HepG2 (cell line): ENCODE data around the gene THRA. TPM values are rescaled to one million over a fixed set of nuclear protein-coding genes. Genes with fewer than 3 reads are reported as not detected.

Source experiments
- ARNTL ChIP-seq: sonication (generic); formaldehyde crosslinking; IDR thresholded peaks from 2 replicates; pipeline ENCODE4 v1.4.0; 2020; ENCODE audit warnings: mild to moderate bottlenecking, missing genetic modification reagents
- FOXA1 ChIP-seq, 2 experiments: fragments of 450-650 bp in 1 of 2; sonication (generic) in 1 of 2; formaldehyde crosslinking in 1 of 2; IDR thresholded peaks; 2 replicates each; pipeline versions ENCODE4 v1.4.0 to v1.6.1; 2016 to 2020; ENCODE audit warnings: missing genetic modification reagents in 1 of 2
- JARID2 ChIP-seq: sonication (generic); formaldehyde crosslinking; IDR thresholded peaks from 2 replicates; pipeline ENCODE4 v1.8.1; 2023; ENCODE audit warnings: missing genetic modification reagents, inconsistent platforms; ENCODE audit not compliant: insufficient replicate concordance
- NFE2 ChIP-seq: sonication (generic); formaldehyde crosslinking; IDR thresholded peaks from 2 replicates; pipeline ENCODE4 v1.4.0; 2020; ENCODE audit warnings: missing genetic modification reagents
- NFE2L1 ChIP-seq: sonication (generic); formaldehyde crosslinking; IDR thresholded peaks from 2 replicates; pipeline ENCODE4 v1.4.0; 2020; ENCODE audit warnings: missing genetic modification reagents, mild to moderate bottlenecking, borderline replicate concordance
- PRMT3 ChIP-seq: sonication (generic); formaldehyde crosslinking; IDR thresholded peaks from 2 replicates; pipeline ENCODE4 v1.8.1; 2022; ENCODE audit warnings: low read depth, mild to moderate bottlenecking, moderate library complexity, missing genetic modification reagents, borderline replicate concordance
- REPIN1 ChIP-seq: sonication (generic); formaldehyde crosslinking; IDR thresholded peaks from 2 replicates; pipeline ENCODE4 v1.8.0; 2022; ENCODE audit warnings: missing genetic modification reagents, low read depth, mild to moderate bottlenecking, borderline replicate concordance
- SP5 ChIP-seq: IDR thresholded peaks from 2 replicates; pipeline ENCODE4 v1.6.1; 2016; ENCODE audit warnings: low read depth, borderline replicate concordance
- ZBTB7B ChIP-seq: sonication (generic); formaldehyde crosslinking; IDR thresholded peaks from 2 replicates; pipeline ENCODE4 v1.4.0; 2020; ENCODE audit warnings: missing genetic modification reagents
- ZFP41 ChIP-seq: sonication (generic); formaldehyde crosslinking; IDR thresholded peaks from 2 replicates; pipeline ENCODE4 v1.4.0; 2020; ENCODE audit warnings: mild to moderate bottlenecking, missing genetic modification reagents, borderline replicate concordance
- ZNF280B ChIP-seq: sonication (generic); formaldehyde crosslinking; IDR thresholded peaks from 2 replicates; pipeline ENCODE4 v1.5.0; 2020; ENCODE audit warnings: missing genetic modification reagents, mild to moderate bottlenecking, borderline replicate concordance
- ZNF550 ChIP-seq: sonication (generic); formaldehyde crosslinking; IDR thresholded peaks from 2 replicates; pipeline ENCODE4 v1.4.0; 2020; ENCODE audit warnings: mild to moderate bottlenecking, missing genetic modification reagents, borderline replicate concordance
- ZNF562 ChIP-seq: sonication (generic); formaldehyde crosslinking; IDR thresholded peaks from 2 replicates; pipeline ENCODE4 v1.8.0; 2022; ENCODE audit warnings: missing genetic modification reagents, borderline replicate concordance
- ZNF746 ChIP-seq: sonication (generic); formaldehyde crosslinking; IDR thresholded peaks from 2 replicates; pipeline ENCODE4 v1.8.0; 2022; ENCODE audit warnings: mild to moderate bottlenecking, missing genetic modification reagents
- ZSCAN9 ChIP-seq: IDR thresholded peaks from 2 replicates; pipeline ENCODE4 v1.6.1; 2016; ENCODE audit warnings: borderline replicate concordance
- polyA plus RNA-seq, 8 experiments: library from polyadenylated mRNA; depleted of rRNA in 3 of 8; stranded (reverse) in 7 of 8; unstranded in 1 of 8; fragments of >200 nt; fragmentation: Illumina TruSeq in 4 of 8; extraction: Trizol in 4 of 8; gene quantifications; 2 replicates each; pipeline versions ENCODE4 v1.2.1 to v1.2.3, GENCODE V29; 2011 to 2016; ENCODE audit warnings: low read depth in 4 of 8, missing spikeins in 1 of 8, mixed read lengths in 1 of 8; ENCODE audit not compliant: insufficient read depth in 1 of 8
- total RNA-seq, 5 experiments: library from RNA; depleted of rRNA; stranded (reverse); fragments of >200 nt; fragmentation: Illumina TruSeq; extraction: Trizol; gene quantifications; 2 replicates each; pipeline ENCODE4 v1.2.3, GENCODE V29; 2016; ENCODE audit warnings: low read depth in 1 of 5
- TF ChIP-seq, protein P1 (sequence below), 2 experiments: fragments of 450-650 bp in 1 of 2; sonication (generic) in 1 of 2; formaldehyde crosslinking in 1 of 2; IDR thresholded peaks; 2 replicates each; pipeline versions ENCODE4 v1.6.1 to v1.8.0; 2016 to 2022; ENCODE audit warnings: antibody characterized with exemption in 1 of 2, mild to moderate bottlenecking in 1 of 2, missing genetic modification reagents in 1 of 2
- TF ChIP-seq, protein P2 (sequence below): sonication (generic); formaldehyde crosslinking; IDR thresholded peaks from 2 replicates; pipeline ENCODE4 v1.4.0; 2020; ENCODE audit warnings: missing genetic modification reagents, borderline replicate concordance

Gene THRA
- total and polyA plus RNA-seq, 2 of the 13 experiments (the other 11 are each of a cell fraction or from before 2014, with no cell fraction given) = 8.0 to 9.9 TPM

GRCh38 chr17:40026816-40027613 is 35.8 kb upstream of the THRA start (continued):
- TF ChIP-seq, protein P1, sequence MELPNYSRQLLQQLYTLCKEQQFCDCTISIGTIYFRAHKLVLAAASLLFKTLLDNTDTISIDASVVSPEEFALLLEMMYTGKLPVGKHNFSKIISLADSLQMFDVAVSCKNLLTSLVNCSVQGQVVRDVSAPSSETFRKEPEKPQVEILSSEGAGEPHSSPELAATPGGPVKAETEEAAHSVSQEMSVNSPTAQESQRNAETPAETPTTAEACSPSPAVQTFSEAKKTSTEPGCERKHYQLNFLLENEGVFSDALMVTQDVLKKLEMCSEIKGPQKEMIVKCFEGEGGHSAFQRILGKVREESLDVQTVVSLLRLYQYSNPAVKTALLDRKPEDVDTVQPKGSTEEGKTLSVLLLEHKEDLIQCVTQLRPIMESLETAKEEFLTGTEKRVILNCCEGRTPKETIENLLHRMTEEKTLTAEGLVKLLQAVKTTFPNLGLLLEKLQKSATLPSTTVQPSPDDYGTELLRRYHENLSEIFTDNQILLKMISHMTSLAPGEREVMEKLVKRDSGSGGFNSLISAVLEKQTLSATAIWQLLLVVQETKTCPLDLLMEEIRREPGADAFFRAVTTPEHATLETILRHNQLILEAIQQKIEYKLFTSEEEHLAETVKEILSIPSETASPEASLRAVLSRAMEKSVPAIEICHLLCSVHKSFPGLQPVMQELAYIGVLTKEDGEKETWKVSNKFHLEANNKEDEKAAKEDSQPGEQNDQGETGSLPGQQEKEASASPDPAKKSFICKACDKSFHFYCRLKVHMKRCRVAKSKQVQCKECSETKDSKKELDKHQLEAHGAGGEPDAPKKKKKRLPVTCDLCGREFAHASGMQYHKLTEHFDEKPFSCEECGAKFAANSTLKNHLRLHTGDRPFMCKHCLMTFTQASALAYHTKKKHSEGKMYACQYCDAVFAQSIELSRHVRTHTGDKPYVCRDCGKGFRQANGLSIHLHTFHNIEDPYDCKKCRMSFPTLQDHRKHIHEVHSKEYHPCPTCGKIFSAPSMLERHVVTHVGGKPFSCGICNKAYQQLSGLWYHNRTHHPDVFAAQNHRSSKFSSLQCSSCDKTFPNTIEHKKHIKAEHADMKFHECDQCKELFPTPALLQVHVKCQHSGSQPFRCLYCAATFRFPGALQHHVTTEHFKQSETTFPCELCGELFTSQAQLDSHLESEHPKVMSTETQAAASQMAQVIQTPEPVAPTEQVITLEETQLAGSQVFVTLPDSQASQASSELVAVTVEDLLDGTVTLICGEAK (IDR thresholded peaks at IDR 0.05) = no peak
- TF ChIP-seq, protein P1 (CRISPR knock-in tag; IDR thresholded peaks at IDR 0.05) = no peak
- TF ChIP-seq ZNF280B (CRISPR knock-in tag) (0 out of 2 replicates have a peak, but pooled peaks have one; percentile 50), ARNTL (CRISPR knock-in tag) (no peak), JARID2 (no peak), NFE2 (CRISPR knock-in tag) (no peak), REPIN1 (CRISPR knock-in tag) (peak; percentile 68; the same call in 1 of the 2 replicates), ZFP41 (CRISPR knock-in tag) (no peak), SP5 (CRISPR knock-in tag) (no peak), ZNF562 (CRISPR knock-in tag) (no peak), PRMT3 (CRISPR knock-in tag) (no peak), ZNF746 (no peak), ZBTB7B (CRISPR knock-in tag) (no peak), ZNF550 (CRISPR knock-in tag) (no peak), FOXA1 (IDR thresholded peaks at IDR 0.05) (no peak), FOXA1 (CRISPR knock-in tag; IDR thresholded peaks at IDR 0.05) (no peak), NFE2L1 (CRISPR knock-in tag) (no peak), ZSCAN9 (CRISPR knock-in tag) (no peak)
- TF ChIP-seq, protein P2, sequence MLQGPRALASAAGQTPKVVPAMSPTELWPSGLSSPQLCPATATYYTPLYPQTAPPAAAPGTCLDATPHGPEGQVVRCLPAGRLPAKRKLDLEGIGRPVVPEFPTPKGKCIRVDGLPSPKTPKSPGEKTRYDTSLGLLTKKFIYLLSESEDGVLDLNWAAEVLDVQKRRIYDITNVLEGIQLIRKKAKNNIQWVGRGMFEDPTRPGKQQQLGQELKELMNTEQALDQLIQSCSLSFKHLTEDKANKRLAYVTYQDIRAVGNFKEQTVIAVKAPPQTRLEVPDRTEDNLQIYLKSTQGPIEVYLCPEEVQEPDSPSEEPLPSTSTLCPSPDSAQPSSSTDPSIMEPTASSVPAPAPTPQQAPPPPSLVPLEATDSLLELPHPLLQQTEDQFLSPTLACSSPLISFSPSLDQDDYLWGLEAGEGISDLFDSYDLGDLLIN = no peak
